ENCODE results near the gene C19orf18. TPM values are rescaled to one million over a fixed set of nuclear protein-coding genes. Genes with fewer than 3 reads are reported as not detected.
A peak's percentile ranks its signal among the peaks of the same experiment; 100 is the strongest.

The C19orf18 gene
- polyA plus RNA-seq (2012; ENCODE audit: insufficient read depth, insufficient read length, low read depth) = 0.65 TPM

GRCh38 chr19:57974434-57974833 is at the start of gene C19orf18:
TSS of gene C19orf18 (minus strand) at chr19:57974534. CDS start at chr19:57974432, 102 bp downstream.
- Histone ChIP-seq H3K27me3 (no peaks in the 10 kb centered on the region), H3K4me1 (no peaks in the 10 kb centered on the region), H3K4me3 (ENCODE audit: low read depth, low read length) (no peak within 1 kb of the TSS), H3K36me3 (peaks cover 13% of the 10 kb centered on the region), H3K9me3 (peaks cover 13% of the 10 kb centered on the region)
- TF ChIP-seq CTCF (IDR thresholded peaks at IDR 0.05; ENCODE audit: low read depth, low read length) = no peak
- DNase-seq = no peak

- Histone ChIP-seq H3K9me3 (no peaks in the 10 kb centered on the region; the same call in 1 of the 2 replicates), H3K36me3 (no peaks in the 10 kb centered on the region), H3K4me3 (ENCODE audit: low read depth, low read length) (no peak overlapping the region), H3K27me3 (no peaks in the 10 kb centered on the region), H3K4me1 (no peaks in the 10 kb centered on the region)
- no peak for DNase-seq
- TF ChIP-seq CTCF (IDR thresholded peaks at IDR 0.05; ENCODE audit: low read depth, low read length) = no peak
Observed at GRCh38 chr19:58022283-58022660, 47.9 kb upstream of the C19orf18 start.

GRCh38 chr19:58021541-58022282 is 47.4 kb upstream of the C19orf18 start:
- peak; percentile 76 for TF ChIP-seq CTCF (IDR thresholded peaks at IDR 0.05; ENCODE audit: low read depth, low read length)
- H3K36me3 ChIP-seq = no peaks in the 10 kb centered on the region
- DNase-seq = peak; percentile 70
- no peaks in the 10 kb centered on the region; the same call in 1 of the 2 replicates for H3K9me3 ChIP-seq
- H3K4me1 ChIP-seq = no peaks in the 10 kb centered on the region
- no peak overlapping the region for H3K4me3 ChIP-seq (ENCODE audit: low read depth, low read length)
- H3K27me3 ChIP-seq = no peaks in the 10 kb centered on the region

- TF ChIP-seq CTCF (IDR thresholded peaks at IDR 0.05; ENCODE audit: low read depth, low read length) = no peak
- Histone ChIP-seq H3K36me3 (no peaks in the 10 kb centered on the region), H3K4me3 (ENCODE audit: low read depth, low read length) (no peak overlapping the region), H3K27me3 (no peaks in the 10 kb centered on the region), H3K4me1 (no peaks in the 10 kb centered on the region), H3K9me3 (no peaks in the 10 kb centered on the region)
- no peak for DNase-seq
Observed at GRCh38 chr19:58020129-58020528, 45.8 kb upstream of the C19orf18 start.

- no peaks in the 10 kb centered on the region for H3K4me1 ChIP-seq
- H3K36me3 ChIP-seq = no peaks in the 10 kb centered on the region
- H3K27me3 ChIP-seq = no peaks in the 10 kb centered on the region
- TF ChIP-seq CTCF (IDR thresholded peaks at IDR 0.05; ENCODE audit: low read depth, low read length) = no peak
- H3K4me3 ChIP-seq (ENCODE audit: low read depth, low read length) = no peak overlapping the region
- DNase-seq = no peak
- 0 out of 2 replicates have a peak, but pooled peaks cover 3% of the 10 kb centered on the region for H3K9me3 ChIP-seq
Observed at GRCh38 chr19:58014141-58014540, 39.8 kb upstream of the C19orf18 start.

- no peak for TF ChIP-seq CTCF (IDR thresholded peaks at IDR 0.05; ENCODE audit: low read depth, low read length)
- peak overlapping the region; percentile 76 for H3K4me3 ChIP-seq (ENCODE audit: low read depth, low read length)
- no peaks in the 10 kb centered on the region for H3K27me3 ChIP-seq
- no peak for DNase-seq
- H3K4me1 ChIP-seq = no peaks in the 10 kb centered on the region
- 0 out of 2 replicates have a peak, but pooled peaks cover 3% of the 10 kb centered on the region for H3K9me3 ChIP-seq
- H3K36me3 ChIP-seq = peaks cover 4% of the 10 kb centered on the region; the same call in 1 of the 2 replicates
Observed at GRCh38 chr19:58010507-58010906, 36.2 kb upstream of the C19orf18 start.

All from BE2C (cell line).